Coronary artery (tissue), 2 donors: ENCODE measurements around the gene SIGLEC1.
A peak's percentile ranks its signal among the peaks of the same experiment; 100 is the strongest.

ENCODE experiments used
- DNase-seq: peaks from one replicate; pipeline ENCODE4 v3.0.0-alpha.2; 2017; ENCODE audit warnings: low spot score
- H3K27ac ChIP-seq, 2 donors: fragments of 200-600 bp; sonication (generic); one replicate each; pipeline ENCODE4 v1.5.1; 2016 to 2019
- H3K4me3 ChIP-seq: fragments of 200-600 bp; sonication (generic); 2 replicates; pipeline ENCODE4 v1.5.1; 2016; ENCODE audit warnings: mild to moderate bottlenecking, moderate library complexity
- CTCF ChIP-seq: fragments of 200-600 bp; sonication (generic); IDR thresholded peaks from one replicate; pipeline ENCODE4 v1.5.1; 2019; ENCODE audit warnings: antibody characterized with exemption

Gene SIGLEC1

GRCh38 chr20:3751675-3752385, 39.4 kb upstream of the SIGLEC1 start:
- Histone ChIP-seq H3K27ac (peak overlapping the region in 1 of 2 donors; percentile 40), H3K4me3 (peak overlapping the region; percentile 74)
- TF ChIP-seq CTCF: no peak
- DNase-seq: no peak

GRCh38 chr20:3751305-3751674, 38.9 kb upstream of the SIGLEC1 start:
- Histone ChIP-seq H3K4me3 (peak overlapping the region; percentile 74), H3K27ac (no peak overlapping the region)
- TF ChIP-seq CTCF: no peak
- DNase-seq: no peak

- no peak overlapping the region for H3K27ac ChIP-seq
- peak; percentile 48 for TF ChIP-seq CTCF
- DNase-seq: no peak
- peak overlapping the region; percentile 47 for H3K4me3 ChIP-seq
These were observed 37.5 kb upstream of the SIGLEC1 start for GRCh38 chr20:3749689-3750531.

- no peak for TF ChIP-seq CTCF
- no peak overlapping the region for H3K4me3 ChIP-seq
- DNase-seq: no peak
- H3K27ac ChIP-seq: no peak overlapping the region
These were observed 36.8 kb upstream of the SIGLEC1 start for GRCh38 chr20:3749087-3749688.

GRCh38 chr20:3748073-3748472, 35.7 kb upstream of the SIGLEC1 start:
- Histone ChIP-seq H3K27ac (no peak overlapping the region), H3K4me3 (no peak overlapping the region)
- no peak for DNase-seq
- TF ChIP-seq CTCF: no peak

GRCh38 chr20:3747471-3747870, 35.1 kb upstream of the SIGLEC1 start:
- H3K4me3 ChIP-seq: no peak overlapping the region
- H3K27ac ChIP-seq: no peak overlapping the region
- no peak for DNase-seq
- no peak for TF ChIP-seq CTCF
